GM19023 (cell line): ENCODE data around the gene TMPRSS7.

ENCODE experiments used
- ATAC-seq: cut with Tn5 transposase; IDR thresholded peaks from one replicate; pipeline ENCODE4 v1.9.1; 2021; ENCODE audit warnings: mild to moderate bottlenecking, moderate library complexity; ENCODE audit not compliant: unreplicated experiment

Gene TMPRSS7

GRCh38 chr3:112095731-112096130, 61.2 kb downstream of the TMPRSS7 start:
- ATAC-seq, result no peak

DNA sequence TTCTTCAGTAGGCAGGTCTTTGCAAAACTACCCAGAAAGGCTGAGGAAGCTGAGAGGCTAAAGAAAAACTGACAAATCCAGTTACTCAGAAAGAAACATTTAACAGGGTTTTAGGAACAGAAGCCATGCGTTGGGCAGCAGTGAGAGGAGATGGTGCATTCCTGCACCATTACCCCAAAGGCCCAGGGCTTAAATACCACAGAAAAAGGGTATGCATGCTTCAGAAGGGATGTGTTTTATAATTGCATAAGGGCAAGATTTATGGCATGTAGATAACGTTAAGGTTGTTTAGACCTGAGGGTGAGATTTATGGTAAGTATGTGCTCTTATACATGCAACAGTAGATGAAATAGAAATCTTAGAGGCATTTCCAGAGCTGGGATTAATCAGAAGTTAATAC, 61.6 kb downstream of the TMPRSS7 start:
- no peak for ATAC-seq

- ATAC-seq, result peak; percentile 41
Observed at GRCh38 chr3:112097378-112097777, 62.8 kb downstream of the TMPRSS7 start.

DNA sequence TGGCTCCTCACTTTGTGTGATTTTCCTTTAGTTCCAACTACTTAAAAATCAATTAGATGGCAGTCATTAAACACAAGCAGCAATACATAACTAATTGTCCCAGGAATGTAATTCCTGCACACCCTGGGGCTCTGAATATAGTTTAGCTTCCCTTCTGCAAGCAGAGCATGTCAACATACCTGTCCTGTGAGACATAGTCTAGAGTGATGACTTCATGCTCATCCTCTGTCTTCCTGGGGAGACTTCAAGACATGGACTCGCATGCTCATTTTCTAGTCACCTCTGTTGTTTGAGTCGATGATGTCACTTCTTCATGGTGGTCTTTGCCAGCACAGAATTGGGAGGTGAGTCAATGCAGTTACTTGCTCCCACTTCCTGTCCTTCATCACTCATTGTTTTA, 67.4 kb downstream of the TMPRSS7 start:
- ATAC-seq, result no peak

DNA sequence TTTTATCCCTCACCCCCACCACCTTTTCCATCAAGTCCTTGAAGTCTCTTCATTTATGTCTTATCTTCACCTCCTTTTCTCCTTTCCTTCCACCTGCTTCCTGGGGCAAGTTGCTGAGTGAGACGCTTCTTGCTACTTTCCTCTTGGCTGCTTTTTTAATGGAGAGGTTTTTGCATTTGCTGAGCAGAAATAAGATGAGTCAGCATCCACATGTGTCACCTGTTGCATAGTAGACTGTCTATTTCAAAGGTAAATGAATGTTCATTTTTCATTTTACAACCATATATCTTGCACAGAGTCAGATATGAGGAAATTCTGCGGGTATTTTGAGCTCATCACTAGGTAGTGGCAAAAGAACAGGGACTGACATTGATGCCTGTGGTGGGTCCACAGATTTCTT, 70.2 kb downstream of the TMPRSS7 start:
- no peak for ATAC-seq

DNA sequence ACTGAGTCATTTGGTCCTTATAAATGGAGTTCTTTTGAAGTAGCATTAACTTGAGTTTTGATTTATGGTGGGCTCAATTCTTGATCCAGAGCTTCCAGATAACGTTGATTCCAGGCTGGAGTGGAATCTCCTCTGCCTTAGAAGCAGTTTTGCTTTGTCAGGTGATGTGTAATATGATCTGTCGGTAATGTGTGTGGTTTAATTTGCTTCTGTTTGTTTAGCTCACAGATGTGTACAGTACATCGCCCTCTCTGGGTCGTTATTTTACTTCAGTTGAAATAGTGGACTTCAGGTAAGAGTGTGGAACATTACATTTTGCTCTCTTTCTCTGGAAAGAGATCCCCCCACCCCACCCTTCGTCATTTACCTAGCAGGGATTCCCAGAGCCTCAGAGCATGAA, 74.8 kb downstream of the TMPRSS7 start:
- ATAC-seq, result no peak

DNA sequence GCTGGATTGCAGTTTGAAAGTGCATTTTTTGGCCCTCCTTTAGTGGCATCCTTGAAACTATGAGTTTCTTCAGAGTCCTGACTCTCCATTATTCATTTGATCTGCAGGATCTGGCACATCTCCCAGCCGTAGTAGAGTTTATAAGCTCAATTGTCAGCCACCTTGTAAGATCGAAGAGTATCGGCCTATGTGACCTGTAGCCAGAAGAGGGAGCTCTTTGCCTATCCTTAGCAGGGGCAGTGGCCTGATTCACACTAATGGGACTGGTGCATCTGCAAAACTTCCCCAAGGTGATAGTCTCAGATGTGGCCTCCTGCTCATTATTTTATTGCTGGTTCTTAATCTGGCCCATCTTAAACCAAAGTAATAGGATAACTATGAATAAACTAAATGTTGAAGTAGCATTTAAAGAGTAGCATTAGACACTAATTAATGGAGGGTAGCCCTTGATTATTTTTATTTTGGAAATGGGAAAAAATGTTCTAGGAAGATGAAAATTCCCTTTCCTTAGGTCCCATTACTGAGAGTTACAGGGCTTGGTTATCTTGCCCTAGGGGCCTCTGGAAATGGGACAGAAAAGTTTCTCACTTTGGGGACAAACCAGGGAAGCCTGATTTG, 77.4 kb downstream of the TMPRSS7 start:
- ATAC-seq, result peak; percentile 42

GRCh38 chr3:112114576-112115160, 80.1 kb downstream of the TMPRSS7 start:
- ATAC-seq, result peak; percentile 39

DNA sequence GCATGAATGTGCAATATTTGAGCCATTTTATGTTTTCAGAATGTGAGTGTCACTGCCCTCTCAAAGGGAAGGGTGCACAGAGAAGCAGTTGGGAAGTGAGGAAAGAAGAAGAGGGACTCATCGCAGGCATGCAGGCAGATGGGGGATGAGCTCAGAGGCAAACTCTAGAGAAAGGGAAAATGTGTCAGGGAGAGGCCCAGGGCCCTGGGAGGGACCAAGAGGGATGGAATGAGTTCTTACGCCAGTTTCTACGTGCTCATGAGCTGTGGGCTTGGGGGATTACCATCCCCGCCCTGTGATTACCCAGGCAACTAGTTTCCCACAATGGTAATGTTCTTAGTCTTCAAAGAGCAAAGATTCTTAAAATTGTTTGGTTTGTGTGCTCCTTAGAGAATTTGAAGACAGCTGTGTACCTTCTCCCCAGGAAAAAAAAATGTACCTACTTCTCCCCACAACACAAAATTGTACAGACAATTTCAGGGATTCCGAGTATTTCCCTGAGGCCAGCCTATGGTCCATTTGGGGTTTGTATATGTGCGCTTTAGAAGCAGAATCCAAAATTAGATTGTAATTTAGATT, 80.7 kb downstream of the TMPRSS7 start:
- peak; percentile 39 for ATAC-seq

DNA sequence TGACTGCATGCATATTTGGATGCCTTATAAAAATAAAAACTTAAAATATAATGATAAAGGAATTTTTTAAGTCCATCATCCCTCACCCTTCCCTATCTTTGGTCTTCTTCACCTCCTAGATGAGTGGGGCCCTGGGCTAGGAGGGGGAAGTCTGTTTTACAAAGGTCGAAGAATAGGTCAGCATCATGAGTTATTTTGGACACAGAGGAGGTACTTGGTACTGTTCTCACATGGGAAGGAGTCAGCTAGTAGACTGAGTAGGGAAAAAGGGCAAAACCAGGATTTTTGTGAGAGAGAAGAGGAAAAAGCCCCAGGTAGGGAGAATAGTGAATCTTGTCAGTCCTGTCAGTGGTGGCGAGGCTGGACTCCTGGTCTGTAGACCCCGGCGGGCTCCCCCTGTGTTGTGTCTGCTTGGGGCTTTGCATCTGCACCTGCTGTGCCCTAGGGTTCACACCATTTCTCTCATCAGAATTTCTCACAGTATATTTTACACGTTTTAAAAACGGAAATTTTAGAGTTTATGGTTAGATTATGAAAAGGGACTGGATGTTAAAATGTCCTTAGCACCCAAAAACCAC, 81.4 kb downstream of the TMPRSS7 start:
- ATAC-seq, result no peak

DNA sequence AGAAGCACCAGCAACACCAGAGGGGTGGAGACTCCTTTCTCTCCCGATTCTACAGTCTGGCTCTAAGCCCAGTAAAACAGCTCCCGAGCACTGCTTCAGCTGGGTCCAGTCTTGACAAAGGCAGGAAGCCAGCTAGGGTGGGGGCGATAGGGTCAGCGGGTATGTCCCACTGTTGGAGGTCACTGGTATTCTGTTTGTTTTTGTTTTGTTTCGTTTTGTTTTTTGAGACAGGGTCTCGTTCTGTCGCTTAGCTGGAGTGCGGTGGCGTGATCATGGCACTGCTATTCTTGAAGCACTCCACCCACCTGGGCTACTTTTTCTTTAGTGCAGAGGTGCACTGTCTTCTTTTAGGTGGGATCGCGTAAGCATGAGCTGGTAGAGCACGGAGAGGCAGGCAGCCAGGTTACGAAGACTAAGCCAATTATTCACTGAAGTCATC, 82.2 kb downstream of the TMPRSS7 start:
- no peak for ATAC-seq

GRCh38 chr3:112117415-112117814, 82.9 kb downstream of the TMPRSS7 start:
- no peak for ATAC-seq

- ATAC-seq, result no peak
Observed at GRCh38 chr3:112117841-112118571, 83.5 kb downstream of the TMPRSS7 start.

DNA sequence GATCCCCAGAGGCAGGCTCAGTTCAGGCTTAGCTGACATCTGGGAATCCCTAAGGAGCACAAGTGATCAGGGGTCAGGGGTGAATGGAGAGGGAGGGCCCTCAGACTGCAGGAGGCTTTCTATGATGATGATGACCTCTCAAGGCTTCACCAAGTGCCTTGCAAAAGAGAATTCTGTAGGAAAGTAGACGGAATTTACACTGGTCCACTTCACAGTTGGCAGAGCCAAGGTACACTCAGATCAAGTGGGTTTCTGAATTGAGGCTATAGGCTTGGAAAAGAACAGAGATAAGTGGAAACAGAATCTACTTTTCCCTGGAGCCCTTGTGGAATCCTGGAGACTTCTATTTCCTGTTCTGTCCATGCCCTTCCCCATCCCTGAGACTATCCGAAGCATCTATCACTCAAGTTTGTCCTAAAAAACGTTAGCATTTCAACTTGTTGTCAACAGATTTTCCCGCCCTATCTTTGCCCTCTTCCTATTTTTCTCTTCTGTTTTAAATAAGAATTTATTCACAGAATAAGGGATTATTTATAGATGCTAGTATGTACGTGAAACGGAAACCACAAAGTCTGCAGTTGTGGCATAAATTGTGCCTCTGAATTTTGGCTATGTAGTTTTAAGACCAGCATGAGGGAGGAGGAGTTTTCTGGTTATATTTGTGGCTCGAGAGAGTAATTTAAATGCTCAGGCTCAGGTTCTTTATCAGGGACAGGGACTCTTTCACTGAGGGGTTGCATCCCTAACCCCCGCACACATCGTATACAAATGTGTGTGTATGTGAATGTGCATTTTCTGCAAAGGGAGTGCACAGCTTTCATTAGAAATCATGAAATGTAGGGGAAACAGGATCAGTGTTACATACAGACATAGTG, 85.7 kb downstream of the TMPRSS7 start:
- ATAC-seq, result no peak

DNA sequence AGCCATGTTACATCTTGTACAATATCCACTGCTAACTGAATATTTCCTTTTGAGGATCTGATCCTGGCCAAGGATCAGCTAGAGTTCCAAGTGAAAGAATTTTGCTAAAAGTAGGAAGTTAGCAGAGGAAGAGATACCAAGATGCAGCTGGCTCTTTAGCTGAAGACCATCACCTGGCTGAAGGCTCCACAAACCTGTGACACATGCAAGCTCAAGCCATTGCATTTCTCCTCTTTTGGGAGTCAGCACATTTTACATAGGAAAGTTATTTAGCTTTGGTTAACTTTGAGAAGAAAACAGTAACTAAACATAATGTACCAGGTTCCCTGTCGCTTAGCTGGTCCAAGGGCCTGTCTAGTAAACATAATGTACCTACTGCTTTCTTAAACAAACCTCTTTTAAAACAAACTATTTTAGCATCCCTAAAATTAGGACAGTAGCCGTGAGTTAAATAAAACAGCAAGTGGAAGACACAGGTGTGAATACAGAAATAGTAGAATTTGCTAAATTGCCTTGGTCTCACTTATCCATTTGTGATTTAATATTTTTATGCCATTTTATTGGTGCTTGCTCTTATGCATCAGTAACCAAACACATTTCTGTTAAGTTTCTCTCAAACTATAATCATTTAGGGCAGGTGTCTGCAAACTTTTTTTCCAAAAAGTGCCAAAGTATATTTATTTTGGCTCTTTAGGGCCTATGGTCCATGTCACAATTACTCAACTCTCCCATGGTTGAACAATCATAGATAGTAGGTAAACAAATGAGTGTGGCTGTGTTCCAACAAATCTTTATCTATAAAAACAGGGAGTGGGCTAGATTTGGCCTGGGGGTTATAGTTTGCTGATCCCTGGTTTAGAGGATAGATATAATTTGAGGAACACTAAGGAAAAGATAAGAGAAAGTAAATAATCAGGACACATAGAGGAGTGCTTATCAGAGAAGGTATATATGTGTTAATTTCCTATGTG, 87.3 kb downstream of the TMPRSS7 start:
- no peak for ATAC-seq

DNA sequence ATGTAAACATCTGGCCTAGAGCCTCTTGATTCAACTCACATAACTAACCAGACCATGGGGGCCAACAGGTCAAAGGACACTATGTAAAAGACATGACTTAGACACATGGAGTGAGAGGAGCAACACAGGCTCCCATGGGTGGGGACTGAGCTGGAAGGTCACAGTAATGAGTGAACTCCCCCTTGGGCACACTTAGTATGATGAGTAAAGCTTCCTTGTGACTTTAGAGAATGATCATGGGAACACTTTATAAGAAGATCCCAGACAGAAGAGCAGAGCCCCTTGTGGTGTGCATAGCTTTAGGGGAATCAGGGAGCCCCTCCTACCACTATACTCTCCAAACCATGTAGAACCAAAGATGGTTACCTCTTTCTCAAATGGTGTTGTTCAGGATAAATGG, 88.3 kb downstream of the TMPRSS7 start:
- no peak for ATAC-seq

GRCh38 chr3:112123548-112123947, 89.0 kb downstream of the TMPRSS7 start:
- ATAC-seq, result no peak

DNA sequence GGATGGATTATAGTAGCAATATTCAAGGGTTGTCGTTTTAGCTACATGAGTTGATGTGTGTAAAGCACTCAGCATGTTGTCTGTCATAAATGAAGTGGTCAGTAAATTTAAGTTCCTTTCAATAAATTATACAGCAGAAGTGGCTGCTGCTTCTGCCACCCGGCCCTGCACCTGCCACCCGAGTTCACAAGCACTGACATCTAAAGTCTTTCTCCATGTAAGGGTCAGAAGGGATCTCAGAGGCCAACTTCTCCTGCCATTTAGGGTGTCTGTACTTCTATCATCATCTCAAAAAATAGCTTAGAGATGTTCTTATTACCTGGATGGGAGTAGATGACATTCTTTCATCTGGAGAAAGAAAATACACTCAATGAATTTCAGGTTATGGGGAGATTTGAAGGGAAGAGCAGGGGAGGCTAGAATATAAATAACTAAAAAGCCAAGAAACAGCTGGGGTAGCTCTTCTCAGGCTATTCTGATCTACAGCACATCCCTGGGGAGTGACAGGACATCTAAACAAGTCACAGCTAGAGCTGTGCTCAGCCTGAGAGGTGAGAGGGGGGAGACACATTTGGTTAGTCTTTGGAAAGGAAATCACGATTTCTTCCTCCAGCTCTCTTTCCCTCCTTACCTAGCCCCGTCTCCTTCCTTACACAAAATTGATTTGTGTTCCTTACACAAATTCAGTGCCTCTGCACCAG, 90.5 kb downstream of the TMPRSS7 start:
- no peak for ATAC-seq

DNA sequence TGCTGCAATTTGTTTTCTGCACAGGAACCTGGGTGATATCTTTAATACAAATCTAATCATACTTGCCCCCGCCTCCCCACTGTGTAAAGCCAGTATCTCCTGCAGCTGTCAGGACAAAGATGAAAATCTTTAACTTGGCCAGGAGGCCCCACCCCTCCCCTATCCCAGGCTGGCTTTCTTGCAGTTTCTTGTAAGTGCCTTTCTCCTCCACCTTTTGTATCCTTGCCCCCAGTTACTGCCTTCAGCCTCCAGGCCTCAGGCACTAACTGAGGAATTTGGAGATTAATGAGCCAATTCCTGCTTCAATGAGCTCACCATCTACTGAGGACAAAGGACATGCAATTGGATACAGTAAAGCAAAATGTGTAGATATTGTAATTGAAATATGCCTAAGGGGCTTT, 92.0 kb downstream of the TMPRSS7 start:
- no peak for ATAC-seq
